ENCODE data around the gene TIMM23.

DNA sequence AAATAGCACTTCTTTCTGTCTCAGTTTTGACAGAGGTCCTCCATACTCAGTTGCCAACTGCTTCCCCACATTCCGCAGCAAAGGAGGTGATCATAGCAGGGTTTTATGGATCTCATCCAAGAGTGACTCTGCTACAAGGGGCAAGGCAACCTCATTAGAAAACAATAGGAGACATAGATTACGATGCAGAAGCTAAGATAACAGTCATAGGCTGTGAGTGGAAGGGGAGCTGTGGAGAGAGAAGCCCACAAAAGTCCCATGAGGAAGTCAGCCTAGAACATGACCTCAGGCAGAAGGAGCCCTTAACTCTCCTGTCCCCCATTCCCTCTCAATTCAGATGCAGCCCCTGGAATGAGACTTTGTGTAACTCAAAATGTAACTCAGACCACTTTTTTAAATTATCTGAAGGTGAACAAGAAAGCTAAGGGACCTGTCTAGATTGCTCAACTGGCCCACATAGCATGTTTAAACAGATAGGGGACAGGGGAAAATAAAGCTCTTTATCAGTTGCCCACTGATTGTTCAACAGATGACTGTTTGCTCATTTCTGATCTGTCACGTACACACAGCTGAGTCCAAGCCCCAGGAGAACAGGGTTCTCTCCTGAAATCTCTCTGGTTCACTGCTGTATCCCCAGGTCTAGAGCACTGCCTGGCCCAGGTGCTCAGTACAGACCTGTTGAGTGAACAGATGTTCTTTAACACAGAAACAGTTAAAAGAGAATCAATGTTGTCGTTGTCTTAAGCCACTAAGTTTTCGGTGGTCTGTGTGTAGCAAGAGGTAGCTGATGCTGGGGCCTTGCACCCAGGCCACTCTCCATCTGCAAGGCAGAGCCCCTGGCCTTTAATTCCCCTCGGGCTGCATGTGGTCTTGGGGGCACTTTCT is 59.6 kb downstream of the TIMM23 start:
- TF ChIP-seq, protein P1, sequence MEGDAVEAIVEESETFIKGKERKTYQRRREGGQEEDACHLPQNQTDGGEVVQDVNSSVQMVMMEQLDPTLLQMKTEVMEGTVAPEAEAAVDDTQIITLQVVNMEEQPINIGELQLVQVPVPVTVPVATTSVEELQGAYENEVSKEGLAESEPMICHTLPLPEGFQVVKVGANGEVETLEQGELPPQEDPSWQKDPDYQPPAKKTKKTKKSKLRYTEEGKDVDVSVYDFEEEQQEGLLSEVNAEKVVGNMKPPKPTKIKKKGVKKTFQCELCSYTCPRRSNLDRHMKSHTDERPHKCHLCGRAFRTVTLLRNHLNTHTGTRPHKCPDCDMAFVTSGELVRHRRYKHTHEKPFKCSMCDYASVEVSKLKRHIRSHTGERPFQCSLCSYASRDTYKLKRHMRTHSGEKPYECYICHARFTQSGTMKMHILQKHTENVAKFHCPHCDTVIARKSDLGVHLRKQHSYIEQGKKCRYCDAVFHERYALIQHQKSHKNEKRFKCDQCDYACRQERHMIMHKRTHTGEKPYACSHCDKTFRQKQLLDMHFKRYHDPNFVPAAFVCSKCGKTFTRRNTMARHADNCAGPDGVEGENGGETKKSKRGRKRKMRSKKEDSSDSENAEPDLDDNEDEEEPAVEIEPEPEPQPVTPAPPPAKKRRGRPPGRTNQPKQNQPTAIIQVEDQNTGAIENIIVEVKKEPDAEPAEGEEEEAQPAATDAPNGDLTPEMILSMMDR (IDR thresholded peaks at IDR 0.05; ENCODE audit: extremely low read depth in 1 of 2, insufficient read depth in 1 of 2, low read depth in 1 of 2, low read length in 2 of 2): no peak
- TF ChIP-seq POLR2AphosphoS5 (IDR thresholded peaks at IDR 0.05; ENCODE audit: insufficient read depth, low read depth, low read length) (no peak), FOS (IDR thresholded peaks at IDR 0.05; ENCODE audit: borderline replicate concordance, insufficient read depth, low read length) (no peak), POLR2A (IDR thresholded peaks at IDR 0.05; ENCODE audit: low read depth, low read length) (no peak), EZH2 (IDR thresholded peaks at IDR 0.05; ENCODE audit: borderline replicate concordance, low read depth, low read length, severe bottlenecking) (no peak)

All from endothelial cell of umbilical vein (primary cell).